Measurements from ENCODE around the gene CYGB. TPM values are rescaled to one million over a fixed set of nuclear protein-coding genes. Genes with fewer than 3 reads are reported as not detected.

CYGB gene
- total and polyA plus RNA-seq, 9 of the 15 experiments (the other 6 are each of a cell fraction or from before 2014, with no cell fraction given): 0.08 to 0.95 (median 0.18) TPM; not detected in 5

DNA sequence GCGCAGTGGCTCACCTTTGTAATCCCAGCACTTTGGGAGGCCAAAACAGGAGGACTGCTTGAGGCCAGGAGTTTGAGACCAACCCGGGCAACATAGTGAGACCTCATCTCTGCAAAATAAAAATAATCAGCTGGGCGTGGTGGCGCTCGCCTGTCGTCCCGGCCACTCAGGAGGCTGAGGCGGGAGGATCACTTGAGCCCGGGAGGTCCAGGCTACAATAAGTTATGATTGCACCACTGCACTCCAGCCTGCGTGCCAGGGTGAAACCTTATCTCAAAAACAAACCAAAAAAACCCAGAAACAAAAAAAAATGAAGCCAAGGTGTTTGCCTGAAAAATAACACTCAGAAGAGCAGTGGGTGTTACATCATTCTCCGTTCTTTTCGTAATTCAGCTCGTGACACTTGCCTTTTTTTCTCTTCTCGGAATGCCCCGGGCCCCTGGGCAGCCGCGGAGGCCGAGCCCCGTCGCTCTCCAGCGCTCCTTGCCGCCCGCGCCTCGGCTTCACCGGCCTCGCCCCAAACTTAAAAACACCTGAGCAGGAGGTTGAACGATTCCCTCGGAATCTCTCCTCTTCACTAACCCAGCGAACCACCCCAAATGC lies 19.4 kb upstream of the CYGB start:
- FAIRE-seq (no peak), ATAC-seq (peak; percentile 14), DNase-seq (ENCODE audit: extremely low read depth in 1 of 4, low spot score in 3 of 4) (peak in 1 of 4 experiments; percentile 51)
- H4K20me1 ChIP-seq (replicated peaks; ENCODE audit: control insufficient read depth, insufficient read depth, low read length): peaks cover 16% of the 10 kb centered on the region; the same call in 1 of the 2 replicates
- intact Hi-C loops (cut with micrococcal nuclease) (loop anchor here (5.0 kb wide), 1 partner anchor 45 kb away; no protein-coding TSS in a partner anchor), in situ Hi-C loops (cut with MboI) (no loop called here)
- peaks cover 38% of the 10 kb centered on the region for H3K36me3 ChIP-seq (ENCODE audit: control insufficient read depth, insufficient read depth, low read length)
- no peaks in the 10 kb centered on the region for H3K9me3 ChIP-seq (replicated peaks; ENCODE audit: control insufficient read depth, insufficient read depth, low read depth, low read length)
- H3K4me2 ChIP-seq (ENCODE audit: insufficient read depth, low read length): peak overlapping the region; percentile 95
- WGBS (ENCODE audit: insufficient coverage, low coverage, missing lambda C conversion rate): 4% methylated on average over 30 of the region's 30 CpGs
- peaks cover 56% of the 10 kb centered on the region for H3K79me2 ChIP-seq (ENCODE audit: control insufficient read depth, insufficient read depth, low read length)
- H3K27me3 ChIP-seq (ENCODE audit: control insufficient read depth in 2 of 2, insufficient read depth in 2 of 2, low read length in 2 of 2): no peaks in the 10 kb centered on the region
- peak overlapping the region; percentile 94 for H3K27ac ChIP-seq (ENCODE audit: extremely low read depth, low read depth, low read length)
- H3K4me3 ChIP-seq: peak overlapping the region; percentile 57
- CTCF ChIA-PET (ENCODE audit: low intra/inter-chr PET ratio): interaction anchor here (0.7 to 1.6 kb wide), 3 partner anchors 131 to 263 kb away, joined by 5 to 7 read pairs (median 5); no protein-coding TSS in a partner anchor
- peak overlapping the region; percentile 99 for H2AFZ ChIP-seq (ENCODE audit: low read depth, low read length)
- POLR2A ChIA-PET: interaction anchor here (0.6 to 5.2 kb wide), 42 partner anchors 8 to 620 kb away, joined by 3 to 48 read pairs (median 4); partner anchors contain the start of genes PRCD, PRPSAP1 and SRSF2
- TSS peak; percentile 76 for BruUV-seq (replicated peaks)
- peak overlapping the region; percentile 95 to 98 for H3K9ac ChIP-seq (ENCODE audit: insufficient read depth in 1 of 2, low read depth in 2 of 2, low read length in 2 of 2)
- no peaks in the 10 kb centered on the region for H3K9me1 ChIP-seq (ENCODE audit: control insufficient read depth, insufficient read depth, low read length)
- H3K4me1 ChIP-seq (replicated peaks in 1 of 2; ENCODE audit: control insufficient read depth in 2 of 2, insufficient read depth in 2 of 2, low read length in 2 of 2): peaks cover 16 to 27% of the 10 kb centered on the region in 2 experiments
- TF ChIP-seq CREM (IDR thresholded peaks at IDR 0.05; ENCODE audit: low read depth) (0 out of 2 replicates have a peak, but pooled peaks have one; percentile 5), ESRRA (IDR thresholded peaks at IDR 0.05; ENCODE audit: borderline replicate concordance, low read depth) (no peak), SIRT6 (IDR thresholded peaks at IDR 0.05; ENCODE audit: low read depth, low read length) (no peak), SMARCA4 (IDR thresholded peaks at IDR 0.05) (peak; percentile 50; the same call in 1 of the 2 replicates), CEBPB (tag; IDR thresholded peaks at IDR 0.05) (peak; percentile 78), ARID2 (IDR thresholded peaks at IDR 0.05) (no peak; the same call in 1 of the 2 replicates), ZNF12 (CRISPR knock-in tag; IDR thresholded peaks at IDR 0.05) (no peak), ETV6 (IDR thresholded peaks at IDR 0.05; ENCODE audit: borderline replicate concordance in 1 of 2, low read depth in 2 of 2, low read length in 1 of 2) (no peak), ETV6 (CRISPR knock-in tag; IDR thresholded peaks at IDR 0.05; ENCODE audit: borderline replicate concordance) (no peak), KLF1 (tag; IDR thresholded peaks at IDR 0.05) (no peak), LEF1 (IDR thresholded peaks at IDR 0.05) (no peak), NBN (IDR thresholded peaks at IDR 0.05; ENCODE audit: low read depth) (0 out of 2 replicates have a peak, but pooled peaks have one; percentile 12), PCBP2 (IDR thresholded peaks at IDR 0.05; ENCODE audit: low read depth, low read length, poor library complexity, severe bottlenecking) (no peak)
- TF ChIP-seq, protein P1, sequence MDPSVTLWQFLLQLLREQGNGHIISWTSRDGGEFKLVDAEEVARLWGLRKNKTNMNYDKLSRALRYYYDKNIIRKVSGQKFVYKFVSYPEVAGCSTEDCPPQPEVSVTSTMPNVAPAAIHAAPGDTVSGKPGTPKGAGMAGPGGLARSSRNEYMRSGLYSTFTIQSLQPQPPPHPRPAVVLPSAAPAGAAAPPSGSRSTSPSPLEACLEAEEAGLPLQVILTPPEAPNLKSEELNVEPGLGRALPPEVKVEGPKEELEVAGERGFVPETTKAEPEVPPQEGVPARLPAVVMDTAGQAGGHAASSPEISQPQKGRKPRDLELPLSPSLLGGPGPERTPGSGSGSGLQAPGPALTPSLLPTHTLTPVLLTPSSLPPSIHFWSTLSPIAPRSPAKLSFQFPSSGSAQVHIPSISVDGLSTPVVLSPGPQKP (CRISPR knock-in tag; IDR thresholded peaks at IDR 0.05): no peak
- TF ChIP-seq, protein P2, sequence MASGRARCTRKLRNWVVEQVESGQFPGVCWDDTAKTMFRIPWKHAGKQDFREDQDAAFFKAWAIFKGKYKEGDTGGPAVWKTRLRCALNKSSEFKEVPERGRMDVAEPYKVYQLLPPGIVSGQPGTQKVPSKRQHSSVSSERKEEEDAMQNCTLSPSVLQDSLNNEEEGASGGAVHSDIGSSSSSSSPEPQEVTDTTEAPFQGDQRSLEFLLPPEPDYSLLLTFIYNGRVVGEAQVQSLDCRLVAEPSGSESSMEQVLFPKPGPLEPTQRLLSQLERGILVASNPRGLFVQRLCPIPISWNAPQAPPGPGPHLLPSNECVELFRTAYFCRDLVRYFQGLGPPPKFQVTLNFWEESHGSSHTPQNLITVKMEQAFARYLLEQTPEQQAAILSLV (tag; IDR thresholded peaks at IDR 0.05): no peak
- TF ChIP-seq, protein P3, sequence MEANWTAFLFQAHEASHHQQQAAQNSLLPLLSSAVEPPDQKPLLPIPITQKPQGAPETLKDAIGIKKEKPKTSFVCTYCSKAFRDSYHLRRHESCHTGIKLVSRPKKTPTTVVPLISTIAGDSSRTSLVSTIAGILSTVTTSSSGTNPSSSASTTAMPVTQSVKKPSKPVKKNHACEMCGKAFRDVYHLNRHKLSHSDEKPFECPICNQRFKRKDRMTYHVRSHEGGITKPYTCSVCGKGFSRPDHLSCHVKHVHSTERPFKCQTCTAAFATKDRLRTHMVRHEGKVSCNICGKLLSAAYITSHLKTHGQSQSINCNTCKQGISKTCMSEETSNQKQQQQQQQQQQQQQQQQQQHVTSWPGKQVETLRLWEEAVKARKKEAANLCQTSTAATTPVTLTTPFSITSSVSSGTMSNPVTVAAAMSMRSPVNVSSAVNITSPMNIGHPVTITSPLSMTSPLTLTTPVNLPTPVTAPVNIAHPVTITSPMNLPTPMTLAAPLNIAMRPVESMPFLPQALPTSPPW (CRISPR knock-in tag; IDR thresholded peaks at IDR 0.05): no peak
- TF ChIP-seq, protein P4, sequence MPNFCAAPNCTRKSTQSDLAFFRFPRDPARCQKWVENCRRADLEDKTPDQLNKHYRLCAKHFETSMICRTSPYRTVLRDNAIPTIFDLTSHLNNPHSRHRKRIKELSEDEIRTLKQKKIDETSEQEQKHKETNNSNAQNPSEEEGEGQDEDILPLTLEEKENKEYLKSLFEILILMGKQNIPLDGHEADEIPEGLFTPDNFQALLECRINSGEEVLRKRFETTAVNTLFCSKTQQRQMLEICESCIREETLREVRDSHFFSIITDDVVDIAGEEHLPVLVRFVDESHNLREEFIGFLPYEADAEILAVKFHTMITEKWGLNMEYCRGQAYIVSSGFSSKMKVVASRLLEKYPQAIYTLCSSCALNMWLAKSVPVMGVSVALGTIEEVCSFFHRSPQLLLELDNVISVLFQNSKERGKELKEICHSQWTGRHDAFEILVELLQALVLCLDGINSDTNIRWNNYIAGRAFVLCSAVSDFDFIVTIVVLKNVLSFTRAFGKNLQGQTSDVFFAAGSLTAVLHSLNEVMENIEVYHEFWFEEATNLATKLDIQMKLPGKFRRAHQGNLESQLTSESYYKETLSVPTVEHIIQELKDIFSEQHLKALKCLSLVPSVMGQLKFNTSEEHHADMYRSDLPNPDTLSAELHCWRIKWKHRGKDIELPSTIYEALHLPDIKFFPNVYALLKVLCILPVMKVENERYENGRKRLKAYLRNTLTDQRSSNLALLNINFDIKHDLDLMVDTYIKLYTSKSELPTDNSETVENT (CRISPR knock-in tag; IDR thresholded peaks at IDR 0.05): no peak

All from K562 (cell line).